Measurements from ENCODE around the gene HYDIN.

GRCh38 chr16:70789595-70790447 is 440.7 kb downstream of the HYDIN start:
- TF ChIP-seq POLR2AphosphoS5 (IDR thresholded peaks at IDR 0.05; ENCODE audit: low read depth, low read length): no peak
- no peak for TF ChIP-seq CTCF (IDR thresholded peaks at IDR 0.05)
- no peak for TF ChIP-seq RAD21 (IDR thresholded peaks at IDR 0.05; ENCODE audit: low read length)
- no peak for TF ChIP-seq IRF3 (IDR thresholded peaks at IDR 0.05; ENCODE audit: low read depth, low read length)
- TF ChIP-seq RFX5 (IDR thresholded peaks at IDR 0.05; ENCODE audit: low read length): no peak
- TF ChIP-seq CHD2 (IDR thresholded peaks at IDR 0.05; ENCODE audit: low read length, partially characterized antibody): no peak
- no peak for TF ChIP-seq YY1 (IDR thresholded peaks at IDR 0.05; ENCODE audit: low read depth)
- TF ChIP-seq USF2 (IDR thresholded peaks at IDR 0.05; ENCODE audit: borderline replicate concordance, low read depth, low read length): no peak
- TF ChIP-seq ELF1 (IDR thresholded peaks at IDR 0.05): no peak
- no peak for TF ChIP-seq GATA2 (CRISPR knock-in tag; IDR thresholded peaks at IDR 0.05)
- no peak for TF ChIP-seq EP300 (IDR thresholded peaks at IDR 0.05; ENCODE audit: borderline replicate concordance in 1 of 2, low read depth in 1 of 2, low read length in 1 of 2)
